ENCODE measurements around the gene BABAM2.

BABAM2 gene

GRCh38 chr2:28239207-28239606 is 348.7 kb downstream of the BABAM2 start:
- DNase-seq (ENCODE audit: low read depth): no peak
- TF ChIP-seq CTCF (IDR thresholded peaks at IDR 0.05; ENCODE audit: low read depth, low read length): no peak
- no peak overlapping the region for H3K4me3 ChIP-seq (ENCODE audit: low read depth, low read length)

GRCh38 chr2:28240937-28241336 is 350.4 kb downstream of the BABAM2 start:
- no peak for TF ChIP-seq MYC (IDR thresholded peaks at IDR 0.05; ENCODE audit: low read depth, low read length)
- TF ChIP-seq MAX (IDR thresholded peaks at IDR 0.05; ENCODE audit: low read depth, low read length): no peak
- no peak for TF ChIP-seq POLR2A (IDR thresholded peaks at IDR 0.05; ENCODE audit: extremely low read depth, insufficient read length)
- no peak for TF ChIP-seq CTCF (IDR thresholded peaks at IDR 0.05; ENCODE audit: low read depth, low read length)
- DNase-seq (ENCODE audit: low read depth): no peak
- H3K4me3 ChIP-seq (ENCODE audit: low read depth, low read length): no peak overlapping the region

DNA sequence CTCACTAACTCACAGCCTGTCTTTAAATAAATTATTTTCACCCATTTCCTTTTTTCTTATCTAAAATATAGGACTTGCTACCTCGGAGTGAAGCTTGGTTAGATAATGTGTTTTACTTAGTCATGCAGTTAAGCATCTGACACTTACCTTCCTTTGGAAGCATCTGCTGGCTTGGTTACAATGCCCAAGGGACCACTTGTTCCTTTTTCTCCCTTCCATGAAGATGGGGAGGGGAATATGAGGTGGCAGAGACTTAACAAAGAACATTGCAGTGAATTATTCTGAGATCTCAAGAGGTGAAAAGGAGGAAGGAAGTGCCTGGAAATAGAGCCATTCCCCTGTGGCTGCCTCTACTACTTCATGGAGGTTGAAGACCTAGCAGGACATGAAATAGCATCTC is 356.8 kb downstream of the BABAM2 start:
- TF ChIP-seq CTCF (IDR thresholded peaks at IDR 0.05; ENCODE audit: low read depth, low read length) (no peak), MYC (IDR thresholded peaks at IDR 0.05; ENCODE audit: low read depth, low read length) (no peak), MAX (IDR thresholded peaks at IDR 0.05; ENCODE audit: low read depth, low read length) (no peak), POLR2A (IDR thresholded peaks at IDR 0.05; ENCODE audit: extremely low read depth, insufficient read length) (no peak)
- H3K4me3 ChIP-seq (ENCODE audit: low read depth, low read length): no peak overlapping the region
- DNase-seq (ENCODE audit: low read depth): peak; percentile 94

DNA sequence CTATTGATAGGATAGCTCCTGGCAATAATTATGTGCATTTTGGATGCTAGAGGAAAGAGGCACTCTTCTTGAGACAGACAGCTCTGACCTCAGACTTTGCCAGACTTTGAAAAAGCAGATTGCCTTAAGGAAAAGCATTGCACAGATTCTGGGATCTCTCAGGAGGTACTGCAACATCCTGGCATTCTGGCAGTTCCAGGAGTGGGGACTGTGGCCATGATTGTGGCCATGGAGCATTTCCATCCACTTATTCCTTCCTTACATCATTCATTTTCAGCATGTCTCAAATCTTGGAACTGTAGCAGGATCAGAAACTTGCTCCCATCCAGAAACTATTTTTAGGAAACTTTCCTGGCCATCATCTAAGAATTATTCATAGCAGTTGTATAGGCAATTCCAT is 357.2 kb downstream of the BABAM2 start:
- no peak overlapping the region for H3K4me3 ChIP-seq (ENCODE audit: low read depth, low read length)
- TF ChIP-seq MAX (IDR thresholded peaks at IDR 0.05; ENCODE audit: low read depth, low read length) (no peak), POLR2A (IDR thresholded peaks at IDR 0.05; ENCODE audit: extremely low read depth, insufficient read length) (no peak), MYC (IDR thresholded peaks at IDR 0.05; ENCODE audit: low read depth, low read length) (no peak), CTCF (IDR thresholded peaks at IDR 0.05; ENCODE audit: low read depth, low read length) (no peak)
- no peak for DNase-seq (ENCODE audit: low read depth)

- TF ChIP-seq MYC (IDR thresholded peaks at IDR 0.05; ENCODE audit: low read depth, low read length) (no peak), MAX (IDR thresholded peaks at IDR 0.05; ENCODE audit: low read depth, low read length) (no peak), CTCF (IDR thresholded peaks at IDR 0.05; ENCODE audit: low read depth, low read length) (no peak), POLR2A (IDR thresholded peaks at IDR 0.05; ENCODE audit: extremely low read depth, insufficient read length) (no peak)
- no peak overlapping the region for H3K4me3 ChIP-seq (ENCODE audit: low read depth, low read length)
- DNase-seq (ENCODE audit: low read depth): no peak
Measured at GRCh38 chr2:28248511-28248910, 358.0 kb downstream of the BABAM2 start.

DNA sequence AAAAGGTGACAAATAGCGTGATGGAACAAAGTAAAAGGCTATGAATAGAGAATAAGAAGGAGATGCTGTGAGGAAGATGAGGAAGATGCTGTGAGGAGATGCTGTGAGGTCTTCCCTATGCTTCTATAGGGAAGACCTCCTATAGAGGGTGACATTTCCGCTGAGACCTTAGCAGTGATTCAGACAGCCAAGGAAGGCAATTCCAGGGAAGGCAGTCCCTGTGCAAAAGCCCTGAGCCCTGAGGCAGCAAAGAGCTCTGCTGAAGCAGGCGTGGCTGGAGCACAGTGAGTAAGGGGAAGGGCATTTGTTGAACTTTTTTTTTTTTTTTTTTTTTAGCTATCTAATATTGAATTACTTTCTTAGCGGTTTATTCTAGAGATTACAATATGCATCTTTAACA is 359.5 kb downstream of the BABAM2 start:
- DNase-seq (ENCODE audit: low read depth): no peak
- H3K4me3 ChIP-seq (ENCODE audit: low read depth, low read length): no peak overlapping the region
- TF ChIP-seq CTCF (IDR thresholded peaks at IDR 0.05; ENCODE audit: low read depth, low read length) (no peak), MYC (IDR thresholded peaks at IDR 0.05; ENCODE audit: low read depth, low read length) (no peak), POLR2A (IDR thresholded peaks at IDR 0.05; ENCODE audit: extremely low read depth, insufficient read length) (no peak), MAX (IDR thresholded peaks at IDR 0.05; ENCODE audit: low read depth, low read length) (no peak)
